Activated CD4-positive, alpha-beta T cell treated with anti-CD3 and anti-CD28 coated beads for 36 hours (primary cell): ENCODE results near the gene KIF23. TPM values are rescaled to one million over a fixed set of nuclear protein-coding genes. Genes with fewer than 3 reads are reported as not detected.
A peak's percentile ranks its signal among the peaks of the same experiment; 100 is the strongest.
"Not testable (repeated sequence)": the region's sequence is repeated elsewhere in the genome, so short reads cannot be mapped to it uniquely, and the experiment has no call there.

ENCODE experiments used
- ATAC-seq: fragments of 200-7000 bp; cut with Tn5 transposase; one replicate; pipeline ENCODE4 v1.10.0; 2021; ENCODE audit warnings: mild to moderate bottlenecking, moderate library complexity
- CTCF ChIA-PET: fragments of 350-600 bp; sonication (Branson Sonifier 250); formaldehyde crosslinking; loops from one replicate; lab custom pipeline; 2021; ENCODE audit warnings: antibody characterized with exemption; lab: Charles Lee
- POLR2A ChIA-PET: fragments of 350-600 bp; sonication (Branson Sonifier 250); formaldehyde crosslinking; loops from one replicate; lab custom pipeline; 2021; ENCODE audit warnings: antibody characterized with exemption, inconsistent platforms; lab: Charles Lee
- DNase-seq: peaks from one replicate; pipeline ENCODE4 v3.0.0-alpha.2; 2020
- H3K27ac Mint-ChIP-seq: one replicate; pipeline ENCODE4 v1.8.0; 2021; ENCODE audit warnings: mixed read lengths
- H3K27me3 Mint-ChIP-seq: one replicate; pipeline ENCODE4 v1.8.0; 2021; ENCODE audit warnings: mixed read lengths
- H3K36me3 Mint-ChIP-seq: one replicate; pipeline ENCODE4 v1.8.0; 2021; ENCODE audit warnings: low read depth, mixed read lengths
- H3K4me1 Mint-ChIP-seq: one replicate; pipeline ENCODE4 v1.8.0; 2021; ENCODE audit warnings: mixed read lengths
- H3K4me3 Mint-ChIP-seq: one replicate; pipeline ENCODE4 v1.8.0; 2021; ENCODE audit warnings: mild to moderate bottlenecking, moderate library complexity, mixed read lengths
- H3K9me3 Mint-ChIP-seq: one replicate; pipeline ENCODE4 v1.8.0; 2021; ENCODE audit warnings: low read depth, mixed read lengths
- intact Hi-C, 2 experiments: fragments of 100-400 bp; cut with DNase I in 1 of 2; cut with micrococcal nuclease in 1 of 2; formaldehyde crosslinking; loops; one replicate each; pipeline versions ENCODE4 v1.14.2 to v1.15.1; 2022 to 2024; cut with DNase I, micrococcal nuclease
- total RNA-seq, 2 experiments: library from RNA; stranded (reverse); gene quantifications; one replicate each; pipeline ENCODE4 v1.2.3, GENCODE V29; 2021

Gene KIF23
- total RNA-seq: 10 to 100 TPM; 47.2 to 48.0 TPM

- CTCF ChIA-PET: interaction anchor here (1.0 kb wide), 2 partner anchors 19 to 48 kb away, joined by 3 to 5 read pairs; no protein-coding TSS in a partner anchor
- H3K27me3 Mint-ChIP-seq: peaks cover 5% of the 10 kb centered on the region
- POLR2A ChIA-PET: interaction anchor here (1.0 to 1.8 kb wide), 4 partner anchors 38 to 252 kb away, joined by 3 to 21 read pairs (median 4); partner anchors contain the start of gene RPLP1
- no peaks in the 10 kb centered on the region for H3K9me3 Mint-ChIP-seq
- H3K4me3 Mint-ChIP-seq: peak within 1 kb of the TSS; percentile 85
- H3K4me1 Mint-ChIP-seq: peaks cover 13% of the 10 kb centered on the region
- intact Hi-C loops: loop anchor here (1.0 to 5.0 kb wide), 9 partner anchors 38 to 685 kb away; partner anchors contain the start of genes GLCE (in 2 of the 2) and RPLP1 (in 2 of the 2)
- ATAC-seq: peak; percentile 95
- peaks cover 29% of the 10 kb centered on the region for H3K36me3 Mint-ChIP-seq
- peak; percentile 96 for DNase-seq
- peak within 1 kb of the TSS; percentile 69 for H3K27ac Mint-ChIP-seq
Measured at GRCh38 chr15:69413822-69414700, at the start of gene KIF23. TSS of gene KIF23 (plus strand) at chr15:69414349. CDS start at chr15:69414466, 117 bp downstream.

GRCh38 chr15:69367236-69367635, 46.9 kb upstream of the KIF23 start:
- Mint-ChIP-seq H3K9me3 (no peaks in the 10 kb centered on the region), H3K36me3 (no peaks in the 10 kb centered on the region), H3K27me3 (peaks cover 1% of the 10 kb centered on the region), H3K27ac (no peak overlapping the region), H3K4me3 (no peak overlapping the region), H3K4me1 (no peaks in the 10 kb centered on the region)
- ATAC-seq: no peak
- DNase-seq: no peak
- POLR2A ChIA-PET: no interaction called here
- CTCF ChIA-PET: interaction anchor here (0.8 to 0.9 kb wide), 2 partner anchors 8 to 9 kb away, joined by 3 read pairs; no protein-coding TSS in a partner anchor
- intact Hi-C loops: no loop called here

GRCh38 chr15:69369631-69370030, 44.5 kb upstream of the KIF23 start:
- Mint-ChIP-seq H3K27ac (no peak overlapping the region), H3K4me3 (no peak overlapping the region), H3K36me3 (no peaks in the 10 kb centered on the region), H3K4me1 (no peaks in the 10 kb centered on the region), H3K9me3 (no peaks in the 10 kb centered on the region), H3K27me3 (peaks cover 1% of the 10 kb centered on the region)
- intact Hi-C loops: no loop called here
- ChIA-PET CTCF (interaction anchor here (0.6 kb wide), 2 partner anchors 719 to 1627 kb away, joined by 3 to 6 read pairs; no protein-coding TSS in a partner anchor), POLR2A (no interaction called here)
- ATAC-seq: no peak
- DNase-seq: no peak

GRCh38 chr15:69373406-69373805, 40.7 kb upstream of the KIF23 start:
- no peak for ATAC-seq
- no peak for DNase-seq
- Mint-ChIP-seq H3K27me3 (peaks cover 2% of the 10 kb centered on the region), H3K4me3 (no peak overlapping the region), H3K27ac (no peak overlapping the region), H3K4me1 (no peaks in the 10 kb centered on the region), H3K36me3 (no peaks in the 10 kb centered on the region), H3K9me3 (no peaks in the 10 kb centered on the region)
- intact Hi-C loops: no loop called here
- ChIA-PET POLR2A (no interaction called here), CTCF (no interaction called here)

- H3K27me3 Mint-ChIP-seq: peaks cover 3% of the 10 kb centered on the region
- POLR2A ChIA-PET: no interaction called here
- no peaks in the 10 kb centered on the region for H3K4me1 Mint-ChIP-seq
- H3K4me3 Mint-ChIP-seq: no peak overlapping the region
- CTCF ChIA-PET: interaction anchor here (1.0 kb wide), 1 partner anchor 9 kb away, joined by 3 read pairs; no protein-coding TSS in a partner anchor
- intact Hi-C loops: no loop called here
- no peak for DNase-seq
- ATAC-seq: no peak
- no peaks in the 10 kb centered on the region for H3K36me3 Mint-ChIP-seq
- H3K9me3 Mint-ChIP-seq: no peaks in the 10 kb centered on the region
- H3K27ac Mint-ChIP-seq: no peak overlapping the region
Measured at GRCh38 chr15:69375151-69375790, 38.9 kb upstream of the KIF23 start.

- Mint-ChIP-seq H3K4me3 (no peak overlapping the region), H3K36me3 (no peaks in the 10 kb centered on the region), H3K27ac (no peak overlapping the region), H3K4me1 (no peaks in the 10 kb centered on the region), H3K27me3 (peaks cover 5% of the 10 kb centered on the region), H3K9me3 (no peaks in the 10 kb centered on the region)
- POLR2A ChIA-PET: no interaction called here
- CTCF ChIA-PET: no interaction called here
- ATAC-seq (no peak), DNase-seq (no peak)
- intact Hi-C loops: no loop called here
Measured at GRCh38 chr15:69377216-69377970, 36.8 kb upstream of the KIF23 start.

GRCh38 chr15:69380100-69380725, 33.9 kb upstream of the KIF23 start:
- no peak for ATAC-seq
- DNase-seq: no peak
- Mint-ChIP-seq H3K4me3 (no peak overlapping the region), H3K27ac (no peak overlapping the region), H3K9me3 (no peaks in the 10 kb centered on the region), H3K36me3 (no peaks in the 10 kb centered on the region), H3K27me3 (peaks cover 5% of the 10 kb centered on the region), H3K4me1 (no peaks in the 10 kb centered on the region)
- CTCF ChIA-PET: interaction anchor here (0.6 kb wide), 1 partner anchor 11 kb away, joined by 3 read pairs; no protein-coding TSS in a partner anchor
- intact Hi-C loops: no loop called here
- POLR2A ChIA-PET: no interaction called here

- POLR2A ChIA-PET: no interaction called here
- H3K27ac Mint-ChIP-seq: no peak overlapping the region
- H3K9me3 Mint-ChIP-seq: no peaks in the 10 kb centered on the region
- H3K4me3 Mint-ChIP-seq: no peak overlapping the region
- intact Hi-C loops: no loop called here
- peaks cover 5% of the 10 kb centered on the region for H3K27me3 Mint-ChIP-seq
- DNase-seq (no peak), ATAC-seq (no peak)
- no peaks in the 10 kb centered on the region for H3K36me3 Mint-ChIP-seq
- CTCF ChIA-PET: no interaction called here
- no peaks in the 10 kb centered on the region for H3K4me1 Mint-ChIP-seq
Measured at GRCh38 chr15:69380726-69381105, 33.4 kb upstream of the KIF23 start.

GRCh38 chr15:69382176-69382575, 32.0 kb upstream of the KIF23 start:
- H3K27me3 Mint-ChIP-seq, CTCF ChIA-PET, intact Hi-C loops, POLR2A ChIA-PET, H3K9me3 Mint-ChIP-seq, H3K36me3 Mint-ChIP-seq, H3K27ac Mint-ChIP-seq, DNase-seq, ATAC-seq, H3K4me1 Mint-ChIP-seq, H3K4me3 Mint-ChIP-seq: not testable (repeated sequence)

- H3K27me3 Mint-ChIP-seq, intact Hi-C loops, H3K4me1 Mint-ChIP-seq, H3K9me3 Mint-ChIP-seq, POLR2A ChIA-PET, H3K27ac Mint-ChIP-seq, DNase-seq, ATAC-seq, H3K36me3 Mint-ChIP-seq, H3K4me3 Mint-ChIP-seq, CTCF ChIA-PET: not testable (repeated sequence)
Measured at GRCh38 chr15:69384066-69384465, 30.1 kb upstream of the KIF23 start.
